Measurements from ENCODE around the gene NAP1L4. TPM values are rescaled to one million over a fixed set of nuclear protein-coding genes. Genes with fewer than 3 reads are reported as not detected.

NAP1L4 gene
- total RNA-seq, 6 experiments from 2014 or later = 109 to 140 (median 131) TPM

DNA sequence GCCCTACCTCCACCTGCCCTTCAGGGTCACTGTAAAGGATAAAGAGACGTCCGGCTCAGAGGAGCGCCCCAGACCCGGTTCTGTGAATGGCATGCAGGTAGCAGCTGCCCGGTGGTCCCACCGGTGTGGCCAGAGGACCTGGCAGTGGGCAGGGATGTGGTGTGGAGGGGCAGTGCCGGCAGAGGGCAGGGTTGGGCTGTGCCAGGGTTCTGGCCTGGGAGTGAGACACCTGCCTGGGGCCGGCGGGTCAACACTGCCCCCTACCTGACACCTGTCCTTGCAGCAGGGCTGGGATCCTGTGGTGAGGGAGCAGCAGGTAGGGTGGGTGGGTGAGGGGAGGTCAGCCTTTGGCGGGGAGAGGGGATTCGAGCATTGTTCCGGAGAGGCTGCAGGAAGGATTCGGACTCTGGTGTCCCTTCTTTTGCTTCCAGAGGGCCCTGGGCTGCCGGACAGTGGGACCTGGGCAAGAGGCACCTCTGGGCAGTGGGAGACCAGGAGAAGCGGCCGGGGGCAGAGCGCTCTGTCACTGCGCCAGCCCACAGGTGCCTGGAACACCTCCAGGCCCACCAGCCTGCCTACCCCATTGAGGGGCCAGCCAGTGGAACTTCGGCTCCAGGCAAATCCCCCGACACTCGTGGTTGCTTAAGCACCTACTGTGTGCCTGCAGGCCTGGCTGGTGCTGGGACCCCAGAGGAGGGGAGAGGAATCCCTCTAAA is 61.3 kb downstream of the NAP1L4 start:
- H3K4me1 Mint-ChIP-seq (ENCODE audit: low read depth) = peaks cover 35% of the 10 kb centered on the region
- no peaks in the 10 kb centered on the region for H3K9me3 Mint-ChIP-seq
- H3K36me3 Mint-ChIP-seq (ENCODE audit: low read depth) = peaks cover 14% of the 10 kb centered on the region; the same call in 1 of the 2 replicates
- H3K4me3 Mint-ChIP-seq = peak overlapping the region; percentile 88
- H3K27ac Mint-ChIP-seq = peak overlapping the region; percentile 96
- TF ChIP-seq, protein P1, sequence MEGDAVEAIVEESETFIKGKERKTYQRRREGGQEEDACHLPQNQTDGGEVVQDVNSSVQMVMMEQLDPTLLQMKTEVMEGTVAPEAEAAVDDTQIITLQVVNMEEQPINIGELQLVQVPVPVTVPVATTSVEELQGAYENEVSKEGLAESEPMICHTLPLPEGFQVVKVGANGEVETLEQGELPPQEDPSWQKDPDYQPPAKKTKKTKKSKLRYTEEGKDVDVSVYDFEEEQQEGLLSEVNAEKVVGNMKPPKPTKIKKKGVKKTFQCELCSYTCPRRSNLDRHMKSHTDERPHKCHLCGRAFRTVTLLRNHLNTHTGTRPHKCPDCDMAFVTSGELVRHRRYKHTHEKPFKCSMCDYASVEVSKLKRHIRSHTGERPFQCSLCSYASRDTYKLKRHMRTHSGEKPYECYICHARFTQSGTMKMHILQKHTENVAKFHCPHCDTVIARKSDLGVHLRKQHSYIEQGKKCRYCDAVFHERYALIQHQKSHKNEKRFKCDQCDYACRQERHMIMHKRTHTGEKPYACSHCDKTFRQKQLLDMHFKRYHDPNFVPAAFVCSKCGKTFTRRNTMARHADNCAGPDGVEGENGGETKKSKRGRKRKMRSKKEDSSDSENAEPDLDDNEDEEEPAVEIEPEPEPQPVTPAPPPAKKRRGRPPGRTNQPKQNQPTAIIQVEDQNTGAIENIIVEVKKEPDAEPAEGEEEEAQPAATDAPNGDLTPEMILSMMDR (IDR thresholded peaks at IDR 0.05) = peak; percentile 85
- H3K27me3 Mint-ChIP-seq (ENCODE audit: insufficient read depth) = peaks cover 7% of the 10 kb centered on the region
- peak; percentile 42 for DNase-seq

DNA sequence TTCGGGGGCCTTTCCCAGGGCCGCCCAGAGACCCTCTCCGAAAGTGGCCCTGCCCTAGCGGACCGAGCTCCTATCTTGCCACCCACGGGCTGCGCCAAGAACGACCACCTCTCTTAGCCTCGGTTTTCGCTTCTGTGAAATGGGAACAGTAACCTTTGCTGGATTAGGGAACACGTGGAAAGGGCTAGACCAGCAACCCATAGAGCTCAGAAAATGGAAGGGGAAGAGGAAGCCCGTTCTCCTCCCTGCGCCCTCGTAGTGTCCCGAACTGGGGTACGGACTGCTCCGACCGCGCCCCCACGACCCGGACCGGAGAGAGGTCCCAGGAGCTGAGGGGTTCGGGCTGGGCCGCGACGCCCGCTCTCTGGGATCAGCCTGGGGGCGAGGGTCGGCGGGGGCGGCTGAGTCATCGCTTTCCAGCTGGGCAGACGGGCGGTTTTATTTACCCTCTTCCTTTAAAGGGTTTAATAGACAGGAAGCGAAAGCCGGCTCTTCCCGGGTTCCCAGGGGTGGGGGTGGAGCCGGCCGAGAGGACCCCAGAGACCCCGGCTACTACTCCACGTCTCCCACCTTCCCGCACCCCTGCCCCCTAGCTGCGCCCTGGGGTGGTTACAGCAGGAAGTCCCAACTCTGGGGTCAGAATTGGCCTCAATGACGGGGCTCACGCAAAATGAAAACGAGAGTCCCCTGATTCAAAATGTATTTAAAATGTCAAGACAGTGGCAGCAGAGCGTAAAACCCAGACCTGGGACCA is 62.0 kb downstream of the NAP1L4 start:
- TF ChIP-seq, protein P1 (IDR thresholded peaks at IDR 0.05) = no peak
- H3K27ac Mint-ChIP-seq = peak overlapping the region; percentile 96
- H3K36me3 Mint-ChIP-seq (ENCODE audit: low read depth) = peaks cover 14% of the 10 kb centered on the region; the same call in 1 of the 2 replicates

DNA sequence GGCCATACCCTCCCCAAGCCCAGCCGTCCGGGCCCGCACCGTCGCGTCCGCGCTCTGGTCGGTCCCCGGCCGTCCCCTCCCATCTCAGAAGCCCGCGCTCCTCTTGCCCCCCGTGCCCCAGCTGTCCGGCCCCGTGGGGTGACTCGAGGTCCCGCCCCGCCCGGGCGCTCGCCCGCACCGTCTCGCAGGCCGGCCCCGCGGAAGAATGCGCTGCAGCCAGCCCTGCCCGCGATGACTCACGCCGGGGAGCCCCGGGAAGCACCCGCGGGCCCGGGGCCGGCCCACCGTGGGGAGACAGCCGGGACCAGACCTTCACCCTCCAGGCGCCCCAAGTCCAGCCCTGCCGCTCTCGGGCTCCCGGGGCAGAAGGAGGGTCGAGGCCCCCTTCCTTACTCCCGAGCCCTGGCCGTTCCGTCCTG is 62.6 kb downstream of the NAP1L4 start:
- Mint-ChIP-seq H3K27ac (peak overlapping the region; percentile 96), H3K4me1 (ENCODE audit: low read depth) (peaks cover 35% of the 10 kb centered on the region), H3K9me3 (no peaks in the 10 kb centered on the region), H3K4me3 (peak overlapping the region; percentile 88), H3K36me3 (ENCODE audit: low read depth) (peaks cover 14% of the 10 kb centered on the region; the same call in 1 of the 2 replicates), H3K27me3 (ENCODE audit: insufficient read depth) (peaks cover 5% of the 10 kb centered on the region)
- TF ChIP-seq, protein P1 (IDR thresholded peaks at IDR 0.05) = no peak
- peak; percentile 68 for DNase-seq

More for the DNA sequence above, 62.0 kb downstream of the NAP1L4 start:
- peak; percentile 25 for DNase-seq
- Mint-ChIP-seq H3K4me1 (ENCODE audit: low read depth) (peaks cover 35% of the 10 kb centered on the region), H3K27me3 (ENCODE audit: insufficient read depth) (peaks cover 5% of the 10 kb centered on the region), H3K4me3 (peak overlapping the region; percentile 88), H3K9me3 (no peaks in the 10 kb centered on the region)

DNA sequence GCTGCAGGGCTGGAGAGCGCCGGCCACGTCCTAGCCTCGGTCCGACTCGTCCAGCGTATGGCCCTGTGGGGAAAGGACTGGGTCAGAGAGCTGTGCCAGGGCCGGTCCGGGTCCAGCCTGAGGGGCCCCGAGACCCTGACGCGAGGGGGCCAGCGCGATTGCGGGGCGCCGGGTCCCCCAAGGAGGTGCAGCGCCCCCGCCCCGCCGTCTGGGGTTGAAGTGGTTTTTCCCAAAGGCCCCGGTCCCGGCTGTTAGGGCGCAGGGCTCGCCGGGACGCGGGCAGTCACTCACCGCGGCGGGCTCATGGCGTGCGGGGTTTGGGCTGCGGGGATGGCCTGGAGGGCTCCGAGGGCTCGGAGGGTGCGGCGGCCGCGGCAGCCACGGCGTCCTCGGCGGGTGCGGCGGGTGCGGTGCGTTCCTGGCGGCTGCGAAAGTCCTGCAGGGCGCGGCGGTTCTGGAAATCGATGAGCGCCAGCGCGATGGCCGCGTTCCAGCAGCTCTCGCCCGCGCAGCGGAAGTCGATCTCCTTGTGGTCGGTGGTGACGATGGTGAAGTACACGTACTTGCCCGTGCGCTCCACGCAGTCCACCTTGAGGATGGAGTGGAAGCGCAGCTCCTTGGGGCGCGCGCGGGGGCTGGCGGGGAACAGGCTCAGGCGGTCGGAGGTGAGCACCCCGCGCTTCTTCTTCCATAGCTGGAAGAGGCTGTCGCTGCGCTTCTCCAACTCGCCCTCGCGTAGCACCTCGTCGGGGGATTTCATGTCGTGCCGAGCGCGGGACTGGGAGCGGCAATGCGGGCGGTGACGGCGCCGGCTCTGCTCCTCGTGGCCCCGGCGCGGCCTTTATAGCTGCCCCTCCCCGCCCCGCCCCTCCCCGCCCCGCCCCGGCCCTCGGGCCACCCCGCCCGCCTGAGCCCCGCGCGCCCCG is 63.3 kb downstream of the NAP1L4 start, which contains the start of gene PHLDA2:
PHLDA2 (minus strand) TSS at position 816 of the 926 bp plus-strand sequence; CDS start at position 760, 56 bp downstream.
- TF ChIP-seq, protein P1 (IDR thresholded peaks at IDR 0.05) = peak; percentile 50
- no peaks in the 10 kb centered on the region for H3K9me3 Mint-ChIP-seq
- H3K4me1 Mint-ChIP-seq (ENCODE audit: low read depth) = peaks cover 32% of the 10 kb centered on the region
- H3K27ac Mint-ChIP-seq = peak within 1 kb of the TSS; percentile 96
- peak within 1 kb of the TSS; percentile 96 for H3K4me3 Mint-ChIP-seq
- H3K36me3 Mint-ChIP-seq (ENCODE audit: low read depth) = peaks cover 14% of the 10 kb centered on the region; the same call in 1 of the 2 replicates
- H3K27me3 Mint-ChIP-seq (ENCODE audit: insufficient read depth) = peaks cover 7% of the 10 kb centered on the region
- peak; percentile 73 for DNase-seq
